ENCODE results near the gene ITGAD.

DNA sequence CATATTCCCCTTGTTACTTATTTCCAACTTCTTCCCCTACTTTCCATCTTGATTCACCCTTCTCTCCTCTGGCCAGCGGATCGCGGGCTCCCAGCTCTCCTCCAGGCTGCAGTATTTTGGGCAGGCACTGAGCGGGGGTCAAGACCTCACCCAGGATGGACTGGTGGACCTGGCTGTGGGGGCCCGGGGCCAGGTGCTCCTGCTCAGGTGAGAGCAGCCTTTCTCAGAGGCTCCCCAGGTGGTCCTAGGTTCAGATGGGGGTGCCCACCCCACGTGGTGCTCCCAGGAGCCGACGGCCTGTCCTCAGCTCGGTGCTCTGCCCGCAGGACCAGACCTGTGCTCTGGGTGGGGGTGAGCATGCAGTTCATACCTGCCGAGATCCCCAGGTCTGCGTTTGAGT lies 22.1 kb upstream of the ITGAD start:
- TF ChIP-seq POLR2AphosphoS5 (IDR thresholded peaks at IDR 0.05) (no peak), CTCF (IDR thresholded peaks at IDR 0.05 in 8 of 11, conservative IDR thresholded peaks at IDR 0.05 in 3 of 11) (no peak), POLR2A (IDR thresholded peaks at IDR 0.05) (no peak)
